Activated naive CD4-positive, alpha-beta T cell treated with anti-CD3 and anti-CD28 coated beads, Interleukin-2, amount 50 U/mL, for 24 hours (primary cell): ENCODE measurements around the gene SLC34A3.

Experiments
- H3K27ac Mint-ChIP-seq: one replicate; pipeline ENCODE4 v1.8.0; 2021; ENCODE audit warnings: mild to moderate bottlenecking, mixed read lengths
- H3K27me3 Mint-ChIP-seq: one replicate; pipeline ENCODE4 v1.8.0; 2021; ENCODE audit warnings: mixed read lengths
- H3K36me3 Mint-ChIP-seq: one replicate; pipeline ENCODE4 v1.8.0; 2021; ENCODE audit warnings: mixed read lengths
- H3K4me1 Mint-ChIP-seq: one replicate; pipeline ENCODE4 v1.8.0; 2021; ENCODE audit warnings: mixed read lengths
- H3K4me3 Mint-ChIP-seq: one replicate; pipeline ENCODE4 v1.8.0; 2021; ENCODE audit warnings: mild to moderate bottlenecking, mixed read lengths
- H3K9me3 Mint-ChIP-seq: one replicate; pipeline ENCODE4 v1.8.0; 2021; ENCODE audit warnings: mixed read lengths

The SLC34A3 gene

GRCh38 chr9:137230705-137231371 is at the start of gene SLC34A3:
Gene SLC34A3 (plus strand): TSS chr9:137230901. CDS start chr9:137231703, 802 bp downstream.
- Mint-ChIP-seq H3K27me3 (peaks cover 2% of the 10 kb centered on the region), H3K4me3 (no peak within 1 kb of the TSS), H3K9me3 (no peaks in the 10 kb centered on the region), H3K27ac (no peak within 1 kb of the TSS), H3K36me3 (no peaks in the 10 kb centered on the region), H3K4me1 (peaks cover 4% of the 10 kb centered on the region)

- Mint-ChIP-seq H3K4me3 (no peak overlapping the region), H3K4me1 (peaks cover 13% of the 10 kb centered on the region), H3K27me3 (no peaks in the 10 kb centered on the region), H3K27ac (no peak overlapping the region), H3K36me3 (no peaks in the 10 kb centered on the region), H3K9me3 (no peaks in the 10 kb centered on the region)
Observed at GRCh38 chr9:137181680-137182079, 49.0 kb upstream of the SLC34A3 start.

GRCh38 chr9:137182836-137183235 is 47.9 kb upstream of the SLC34A3 start:
- Mint-ChIP-seq H3K36me3 (no peaks in the 10 kb centered on the region), H3K4me1 (peaks cover 23% of the 10 kb centered on the region), H3K9me3 (no peaks in the 10 kb centered on the region), H3K27me3 (no peaks in the 10 kb centered on the region), H3K27ac (no peak overlapping the region), H3K4me3 (no peak overlapping the region)

GRCh38 chr9:137183980-137184595 is 46.6 kb upstream of the SLC34A3 start:
- no peaks in the 10 kb centered on the region for H3K27me3 Mint-ChIP-seq
- no peaks in the 10 kb centered on the region for H3K9me3 Mint-ChIP-seq
- peaks cover 25% of the 10 kb centered on the region for H3K4me1 Mint-ChIP-seq
- no peak overlapping the region for H3K27ac Mint-ChIP-seq
- H3K36me3 Mint-ChIP-seq = no peaks in the 10 kb centered on the region
- no peak overlapping the region for H3K4me3 Mint-ChIP-seq

- no peak overlapping the region for H3K4me3 Mint-ChIP-seq
- no peaks in the 10 kb centered on the region for H3K9me3 Mint-ChIP-seq
- peaks cover 32% of the 10 kb centered on the region for H3K4me1 Mint-ChIP-seq
- H3K27ac Mint-ChIP-seq = no peak overlapping the region
- no peaks in the 10 kb centered on the region for H3K36me3 Mint-ChIP-seq
- no peaks in the 10 kb centered on the region for H3K27me3 Mint-ChIP-seq
Observed at GRCh38 chr9:137184881-137185660, 45.6 kb upstream of the SLC34A3 start.

- H3K27ac Mint-ChIP-seq = no peak overlapping the region
- no peaks in the 10 kb centered on the region for H3K9me3 Mint-ChIP-seq
- H3K27me3 Mint-ChIP-seq = no peaks in the 10 kb centered on the region
- H3K4me1 Mint-ChIP-seq = peaks cover 32% of the 10 kb centered on the region
- H3K36me3 Mint-ChIP-seq = no peaks in the 10 kb centered on the region
- peak overlapping the region; percentile 95 for H3K4me3 Mint-ChIP-seq
Observed at GRCh38 chr9:137185921-137186320, 44.8 kb upstream of the SLC34A3 start.

- H3K4me3 Mint-ChIP-seq = peak overlapping the region; percentile 95
- no peak overlapping the region for H3K27ac Mint-ChIP-seq
- no peaks in the 10 kb centered on the region for H3K27me3 Mint-ChIP-seq
- peaks cover 32% of the 10 kb centered on the region for H3K4me1 Mint-ChIP-seq
- H3K36me3 Mint-ChIP-seq = no peaks in the 10 kb centered on the region
- H3K9me3 Mint-ChIP-seq = no peaks in the 10 kb centered on the region
Observed at GRCh38 chr9:137186385-137186784, 44.3 kb upstream of the SLC34A3 start.

GRCh38 chr9:137187386-137187785 is 43.3 kb upstream of the SLC34A3 start:
- no peaks in the 10 kb centered on the region for H3K36me3 Mint-ChIP-seq
- H3K27me3 Mint-ChIP-seq = no peaks in the 10 kb centered on the region
- H3K4me3 Mint-ChIP-seq = peak overlapping the region; percentile 95
- H3K27ac Mint-ChIP-seq = peak overlapping the region; percentile 91
- H3K9me3 Mint-ChIP-seq = no peaks in the 10 kb centered on the region
- peaks cover 32% of the 10 kb centered on the region for H3K4me1 Mint-ChIP-seq

GRCh38 chr9:137188086-137188489 is 42.6 kb upstream of the SLC34A3 start:
- Mint-ChIP-seq H3K4me1 (peaks cover 32% of the 10 kb centered on the region), H3K27me3 (no peaks in the 10 kb centered on the region), H3K4me3 (peak overlapping the region; percentile 95), H3K27ac (peak overlapping the region; percentile 91), H3K36me3 (no peaks in the 10 kb centered on the region), H3K9me3 (no peaks in the 10 kb centered on the region)

- Mint-ChIP-seq H3K27me3 (no peaks in the 10 kb centered on the region), H3K4me3 (peak within 1 kb of the TSS; percentile 95), H3K9me3 (no peaks in the 10 kb centered on the region), H3K4me1 (peaks cover 32% of the 10 kb centered on the region), H3K27ac (peak within 1 kb of the TSS; percentile 91), H3K36me3 (no peaks in the 10 kb centered on the region)
Observed at GRCh38 chr9:137188490-137189296, 42.0 kb upstream of the SLC34A3 start, which contains the start of the genes ANAPC2 and SSNA1. Gene ANAPC2 (minus strand): TSS chr9:137188560. CDS start chr9:137188532, 28 bp downstream. Gene SSNA1 (plus strand): TSS chr9:137188676. CDS start chr9:137188727, 51 bp downstream.

GRCh38 chr9:137189297-137190295 is 41.1 kb upstream of the SLC34A3 start:
- Mint-ChIP-seq H3K27me3 (no peaks in the 10 kb centered on the region), H3K4me3 (peak overlapping the region; percentile 89), H3K36me3 (no peaks in the 10 kb centered on the region), H3K9me3 (no peaks in the 10 kb centered on the region), H3K4me1 (peaks cover 25% of the 10 kb centered on the region), H3K27ac (peak overlapping the region; percentile 87)

GRCh38 chr9:137190315-137190856 is 40.3 kb upstream of the SLC34A3 start:
- H3K9me3 Mint-ChIP-seq = no peaks in the 10 kb centered on the region
- H3K4me3 Mint-ChIP-seq = peak overlapping the region; percentile 55
- H3K27ac Mint-ChIP-seq = peak overlapping the region; percentile 51
- peaks cover 25% of the 10 kb centered on the region for H3K4me1 Mint-ChIP-seq
- no peaks in the 10 kb centered on the region for H3K27me3 Mint-ChIP-seq
- no peaks in the 10 kb centered on the region for H3K36me3 Mint-ChIP-seq

- Mint-ChIP-seq H3K27me3 (no peaks in the 10 kb centered on the region), H3K36me3 (no peaks in the 10 kb centered on the region), H3K27ac (no peak overlapping the region), H3K4me3 (no peak overlapping the region), H3K4me1 (peaks cover 24% of the 10 kb centered on the region), H3K9me3 (no peaks in the 10 kb centered on the region)
Observed at GRCh38 chr9:137191245-137191644, 39.5 kb upstream of the SLC34A3 start.
